NCI-H146 treated with DMSO at 0.1 percent for 48 hours (cell line): Measurements from ENCODE around the gene GSTA3.
"Not testable (repeated sequence)": the region's sequence is repeated elsewhere in the genome, so short reads cannot be mapped to it uniquely, and the experiment has no call there.

ENCODE experiments used
- DNase-seq: peaks from one replicate; lab custom pipeline; 2025; ENCODE audit not compliant: unreplicated experiment; lab: John Stamatoyannopoulos, UW

GSTA3 gene

DNA sequence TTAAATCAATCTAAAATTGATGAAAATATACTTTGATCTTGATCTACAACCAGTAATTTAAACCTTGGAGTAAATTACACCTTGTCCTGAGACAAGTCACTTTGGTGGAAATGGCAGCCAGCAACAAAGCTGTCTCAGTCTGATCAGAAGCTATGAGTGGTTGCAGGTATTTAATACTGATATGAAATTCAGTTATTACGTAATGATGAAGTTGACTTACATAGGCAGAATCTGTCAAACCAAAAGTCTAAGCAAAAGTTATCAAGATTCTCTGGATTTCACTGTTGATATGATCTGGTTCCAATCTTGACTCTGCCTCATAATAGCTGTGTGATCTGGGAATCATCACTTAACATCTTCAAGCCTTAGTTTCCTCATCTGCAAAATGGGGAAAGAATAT lies 41.3 kb downstream of the GSTA3 start:
- DNase-seq, result no peak

GRCh38 chr6:52861151-52861550 lies 48.3 kb downstream of the GSTA3 start:
- not testable (repeated sequence) for DNase-seq

DNA sequence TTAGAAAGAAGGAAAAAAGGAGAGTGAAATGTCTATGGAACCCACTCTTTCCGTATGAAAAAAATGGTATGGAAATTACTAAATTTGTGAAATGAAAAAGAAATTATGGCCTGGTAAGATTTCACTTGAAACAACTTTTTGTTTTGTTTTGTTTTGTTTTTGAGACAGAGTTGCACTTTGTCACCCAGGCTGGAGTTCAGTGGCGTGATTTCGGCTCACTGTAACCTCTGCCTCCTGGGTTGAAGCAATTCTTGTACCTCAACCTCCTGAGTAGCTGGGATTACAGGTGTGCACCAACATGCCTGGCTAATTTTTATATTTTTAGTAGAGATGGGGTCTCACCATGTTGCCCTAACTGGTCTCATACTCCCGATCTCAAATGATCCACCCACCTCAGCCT lies 51.1 kb downstream of the GSTA3 start:
- no peak for DNase-seq

- not testable (repeated sequence) for DNase-seq
Observed at GRCh38 chr6:52856137-52856536, 53.4 kb downstream of the GSTA3 start.

DNA sequence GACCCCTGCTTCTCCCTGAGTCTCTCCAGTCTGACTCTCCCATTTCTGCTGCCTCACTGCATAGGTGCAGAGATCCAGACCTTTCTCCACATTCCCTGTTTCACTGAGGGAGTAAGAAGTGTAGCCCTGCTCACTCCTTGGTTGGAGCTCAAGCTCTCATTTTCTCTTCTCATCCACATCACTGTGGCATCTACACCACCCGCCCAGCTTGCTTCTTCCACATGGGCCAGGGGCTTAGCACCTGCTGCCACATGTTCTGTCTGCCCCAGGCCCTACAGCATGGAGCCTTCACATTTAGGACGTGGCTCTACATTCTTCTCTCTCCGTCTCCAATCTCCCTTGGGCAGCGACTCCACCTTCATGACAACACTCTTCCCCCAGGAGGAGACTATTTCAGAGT lies 60.4 kb downstream of the GSTA3 start:
- DNase-seq, result no peak
